GM10248 (cell line): ENCODE measurements around the gene CFAP77.

Experiments used
- CTCF ChIA-PET: fragments of 300-600 bp; sonication (Branson Sonifier 250); formaldehyde crosslinking; extraction: SDS; loops from one replicate; lab custom pipeline; 2021; ENCODE audit warnings: antibody characterized with exemption; lab: Yijun Ruan, JAX
- POLR2A ChIA-PET: fragments of 350-650 bp; sonication (Branson Sonifier 250); formaldehyde crosslinking; extraction: SDS; loops from one replicate; lab custom pipeline; 2020; ENCODE audit warnings: antibody characterized with exemption; lab: Yijun Ruan, JAX
- DNase-seq: peaks from one replicate; pipeline ENCODE4 v3.0.0; 2012; ENCODE audit errors: extremely low spot score
- CTCF ChIP-seq: IDR thresholded peaks from 2 replicates; pipeline ENCODE4 v1.5.1; 2012; ENCODE audit warnings: mild to moderate bottlenecking, low read depth; ENCODE audit errors: extremely low read depth, missing control alignments, control extremely low read depth

CFAP77 gene

GRCh38 chr9:132534832-132535231 lies 124.8 kb downstream of the CFAP77 start:
- no peak for DNase-seq
- ChIA-PET POLR2A (no interaction called here), CTCF (no interaction called here)
- TF ChIP-seq CTCF = no peak

GRCh38 chr9:132536124-132536523 lies 126.1 kb downstream of the CFAP77 start:
- no peak for DNase-seq
- TF ChIP-seq CTCF = no peak
- ChIA-PET POLR2A (no interaction called here), CTCF (interaction anchor here (1.6 kb wide), 1 partner anchor 28 kb away, joined by 5 read pairs; no protein-coding TSS in a partner anchor)

DNA sequence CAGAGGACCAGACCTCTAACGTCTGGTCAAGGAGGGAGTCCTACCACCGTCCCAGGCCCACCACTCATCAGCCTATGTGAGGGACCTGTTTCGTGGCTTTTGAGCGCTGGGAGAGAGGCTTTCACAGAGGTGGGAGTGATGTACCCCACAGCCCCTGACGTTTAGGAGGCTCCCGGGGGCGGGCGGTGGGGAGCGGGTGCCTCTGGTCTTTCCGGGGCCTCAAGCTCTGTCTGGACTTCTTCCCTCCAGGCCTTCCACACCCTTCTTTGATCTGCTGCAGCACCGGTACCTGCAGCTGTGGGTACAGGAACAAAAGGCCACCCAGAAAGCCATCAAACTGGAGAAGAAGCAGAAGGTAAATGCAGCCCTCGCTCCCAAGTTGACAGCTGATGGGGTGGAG lies 127.3 kb downstream of the CFAP77 start:
- ChIA-PET CTCF (interaction anchor here (2.1 kb wide), 1 partner anchor 261 kb away, joined by 4 read pairs; no protein-coding TSS in a partner anchor), POLR2A (no interaction called here)
- TF ChIP-seq CTCF = no peak
- DNase-seq = no peak

DNA sequence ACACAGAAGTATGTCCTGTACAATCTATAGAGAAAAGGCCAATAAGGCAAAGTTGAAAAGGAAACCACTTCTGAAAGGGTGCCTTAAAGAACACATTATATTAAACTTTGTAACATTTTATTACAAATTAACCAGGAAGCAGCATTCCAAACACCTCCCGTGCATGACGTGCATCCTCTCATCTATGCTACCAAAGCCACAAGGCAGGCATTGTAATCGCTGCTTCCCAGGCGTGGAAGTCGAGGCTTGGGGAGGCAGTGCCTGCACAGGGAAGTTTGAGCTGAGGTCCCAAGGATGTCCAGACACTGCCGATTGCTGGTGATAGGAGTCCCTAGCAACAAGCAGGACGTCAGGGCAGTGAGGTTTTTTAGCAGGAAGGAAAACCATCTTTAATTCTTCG lies 128.1 kb downstream of the CFAP77 start:
- TF ChIP-seq CTCF = no peak
- no peak for DNase-seq
- POLR2A ChIA-PET = no interaction called here
- CTCF ChIA-PET = interaction anchor here (2.1 kb wide), 1 partner anchor 260 kb away, joined by 4 read pairs; no protein-coding TSS in a partner anchor

GRCh38 chr9:132539096-132539495 lies 129.1 kb downstream of the CFAP77 start:
- POLR2A ChIA-PET = no interaction called here
- DNase-seq = no peak
- CTCF ChIA-PET = interaction anchor here (2.1 kb wide), 1 partner anchor 259 kb away, joined by 4 read pairs; no protein-coding TSS in a partner anchor
- no peak for TF ChIP-seq CTCF

- DNase-seq = no peak
- CTCF ChIA-PET = no interaction called here
- TF ChIP-seq CTCF = no peak
- POLR2A ChIA-PET = no interaction called here
Measured at GRCh38 chr9:132541051-132541450, 131.0 kb downstream of the CFAP77 start.
